Activated naive CD8-positive, alpha-beta T cell (primary cell): Measurements from ENCODE around the gene ARID5B.

Experiments used
- H3K27ac Mint-ChIP-seq: one replicate; pipeline ENCODE4 v1.8.0; 2021; ENCODE audit warnings: mixed read lengths
- H3K27me3 Mint-ChIP-seq: one replicate; pipeline ENCODE4 v1.8.0; 2021; ENCODE audit warnings: mixed read lengths
- H3K36me3 Mint-ChIP-seq: one replicate; pipeline ENCODE4 v1.8.0; 2021; ENCODE audit warnings: mixed read lengths
- H3K4me1 Mint-ChIP-seq: one replicate; pipeline ENCODE4 v1.8.0; 2021; ENCODE audit warnings: low read depth, mixed read lengths
- H3K4me3 Mint-ChIP-seq: one replicate; pipeline ENCODE4 v1.8.0; 2021; ENCODE audit warnings: mild to moderate bottlenecking, mixed read lengths
- H3K9me3 Mint-ChIP-seq: one replicate; pipeline ENCODE4 v1.8.0; 2021; ENCODE audit warnings: low read depth, mixed read lengths

The ARID5B gene

GRCh38 chr10:62004042-62004441 lies 102.5 kb downstream of the ARID5B start:
- Mint-ChIP-seq H3K4me1 (peaks cover 36% of the 10 kb centered on the region), H3K4me3 (no peak overlapping the region), H3K27ac (no peak overlapping the region), H3K27me3 (no peaks in the 10 kb centered on the region), H3K9me3 (no peaks in the 10 kb centered on the region), H3K36me3 (peaks cover 63% of the 10 kb centered on the region)

GRCh38 chr10:62005281-62005680 lies 103.8 kb downstream of the ARID5B start:
- no peaks in the 10 kb centered on the region for H3K27me3 Mint-ChIP-seq
- H3K36me3 Mint-ChIP-seq = peaks cover 60% of the 10 kb centered on the region
- no peaks in the 10 kb centered on the region for H3K9me3 Mint-ChIP-seq
- no peak overlapping the region for H3K4me3 Mint-ChIP-seq
- peaks cover 36% of the 10 kb centered on the region for H3K4me1 Mint-ChIP-seq
- peak overlapping the region; percentile 43 for H3K27ac Mint-ChIP-seq

- Mint-ChIP-seq H3K4me3 (no peak overlapping the region), H3K4me1 (peaks cover 35% of the 10 kb centered on the region), H3K27me3 (no peaks in the 10 kb centered on the region), H3K27ac (no peak overlapping the region), H3K36me3 (peaks cover 59% of the 10 kb centered on the region), H3K9me3 (no peaks in the 10 kb centered on the region)
Observed at GRCh38 chr10:62005687-62006086, 104.2 kb downstream of the ARID5B start.

- Mint-ChIP-seq H3K27me3 (no peaks in the 10 kb centered on the region), H3K36me3 (peaks cover 55% of the 10 kb centered on the region), H3K27ac (peak overlapping the region; percentile 46)
Observed at GRCh38 chr10:62007145-62007544, 105.6 kb downstream of the ARID5B start.

GRCh38 chr10:62008196-62008595 lies 106.7 kb downstream of the ARID5B start:
- Mint-ChIP-seq H3K4me1 (peaks cover 22% of the 10 kb centered on the region), H3K9me3 (no peaks in the 10 kb centered on the region), H3K27me3 (no peaks in the 10 kb centered on the region), H3K36me3 (peaks cover 48% of the 10 kb centered on the region), H3K4me3 (no peak overlapping the region), H3K27ac (no peak overlapping the region)

More at GRCh38 chr10:62007145-62007544, 105.6 kb downstream of the ARID5B start:
- Mint-ChIP-seq H3K4me1 (peaks cover 25% of the 10 kb centered on the region), H3K9me3 (no peaks in the 10 kb centered on the region), H3K4me3 (no peak overlapping the region)

GRCh38 chr10:62008946-62009345 lies 107.4 kb downstream of the ARID5B start:
- H3K27me3 Mint-ChIP-seq = no peaks in the 10 kb centered on the region
- no peak overlapping the region for H3K27ac Mint-ChIP-seq

GRCh38 chr10:62010366-62010765 lies 108.9 kb downstream of the ARID5B start:
- Mint-ChIP-seq H3K27ac (no peak overlapping the region), H3K9me3 (no peaks in the 10 kb centered on the region), H3K4me3 (no peak overlapping the region), H3K36me3 (peaks cover 43% of the 10 kb centered on the region), H3K27me3 (no peaks in the 10 kb centered on the region), H3K4me1 (peaks cover 14% of the 10 kb centered on the region)

More at GRCh38 chr10:62008946-62009345, 107.4 kb downstream of the ARID5B start:
- Mint-ChIP-seq H3K9me3 (no peaks in the 10 kb centered on the region), H3K36me3 (peaks cover 49% of the 10 kb centered on the region), H3K4me1 (peaks cover 22% of the 10 kb centered on the region), H3K4me3 (no peak overlapping the region)

GRCh38 chr10:62011558-62011957 lies 110.1 kb downstream of the ARID5B start:
- H3K9me3 Mint-ChIP-seq = no peaks in the 10 kb centered on the region
- no peak overlapping the region for H3K27ac Mint-ChIP-seq
- H3K27me3 Mint-ChIP-seq = no peaks in the 10 kb centered on the region
- no peak overlapping the region for H3K4me3 Mint-ChIP-seq
- H3K4me1 Mint-ChIP-seq = peaks cover 11% of the 10 kb centered on the region
- H3K36me3 Mint-ChIP-seq = peaks cover 34% of the 10 kb centered on the region

- Mint-ChIP-seq H3K9me3 (no peaks in the 10 kb centered on the region), H3K36me3 (peaks cover 29% of the 10 kb centered on the region), H3K27me3 (no peaks in the 10 kb centered on the region), H3K4me3 (no peak overlapping the region), H3K4me1 (peaks cover 10% of the 10 kb centered on the region), H3K27ac (no peak overlapping the region)
Observed at GRCh38 chr10:62012318-62012717, 110.8 kb downstream of the ARID5B start.

- Mint-ChIP-seq H3K4me3 (no peak overlapping the region), H3K36me3 (peaks cover 26% of the 10 kb centered on the region), H3K27me3 (no peaks in the 10 kb centered on the region), H3K4me1 (peaks cover 16% of the 10 kb centered on the region), H3K27ac (no peak overlapping the region), H3K9me3 (no peaks in the 10 kb centered on the region)
Observed at GRCh38 chr10:62014510-62014909, 113.0 kb downstream of the ARID5B start.

GRCh38 chr10:62015994-62016393 lies 114.5 kb downstream of the ARID5B start:
- Mint-ChIP-seq H3K9me3 (no peaks in the 10 kb centered on the region), H3K27me3 (no peaks in the 10 kb centered on the region), H3K4me1 (peaks cover 27% of the 10 kb centered on the region), H3K27ac (no peak overlapping the region), H3K4me3 (no peak overlapping the region), H3K36me3 (peaks cover 21% of the 10 kb centered on the region)

- Mint-ChIP-seq H3K27me3 (no peaks in the 10 kb centered on the region), H3K9me3 (no peaks in the 10 kb centered on the region), H3K27ac (no peak overlapping the region), H3K4me1 (peaks cover 32% of the 10 kb centered on the region), H3K36me3 (peaks cover 19% of the 10 kb centered on the region), H3K4me3 (no peak overlapping the region)
Observed at GRCh38 chr10:62016623-62017490, 115.4 kb downstream of the ARID5B start.

GRCh38 chr10:62017491-62017870 lies 116.0 kb downstream of the ARID5B start:
- Mint-ChIP-seq H3K27me3 (no peaks in the 10 kb centered on the region), H3K4me3 (no peak overlapping the region), H3K9me3 (no peaks in the 10 kb centered on the region), H3K36me3 (peaks cover 19% of the 10 kb centered on the region), H3K27ac (peak overlapping the region; percentile 43), H3K4me1 (peaks cover 33% of the 10 kb centered on the region)

- peak overlapping the region; percentile 31 for H3K27ac Mint-ChIP-seq
- peaks cover 22% of the 10 kb centered on the region for H3K36me3 Mint-ChIP-seq
- H3K4me1 Mint-ChIP-seq = peaks cover 41% of the 10 kb centered on the region
- no peak overlapping the region for H3K4me3 Mint-ChIP-seq
- H3K9me3 Mint-ChIP-seq = peaks cover 4% of the 10 kb centered on the region
- H3K27me3 Mint-ChIP-seq = no peaks in the 10 kb centered on the region
Observed at GRCh38 chr10:62018131-62018911, 116.8 kb downstream of the ARID5B start.

GRCh38 chr10:62019013-62019684 lies 117.7 kb downstream of the ARID5B start:
- Mint-ChIP-seq H3K9me3 (peaks cover 4% of the 10 kb centered on the region), H3K4me1 (peaks cover 42% of the 10 kb centered on the region), H3K36me3 (peaks cover 15% of the 10 kb centered on the region), H3K4me3 (no peak overlapping the region), H3K27ac (peak overlapping the region; percentile 95), H3K27me3 (no peaks in the 10 kb centered on the region)
